Body of pancreas (tissue), 4 donors: ENCODE data around the gene UBE2I.
A peak's percentile ranks its signal among the peaks of the same experiment; 100 is the strongest.

Source experiments
- CTCF ChIP-seq, 7 experiments: fragments of 450-650 bp in 4 of 7; fragments of 200-600 bp in 3 of 7; sonication (generic) in 3 of 7; IDR thresholded peaks; one replicate each; pipeline ENCODE4 v1.5.1; 2016 to 2019; ENCODE audit warnings: antibody characterized with exemption in 7 of 7
- POLR2A ChIP-seq, 3 donors: fragments of 450-650 bp; IDR thresholded peaks; one replicate each; pipeline ENCODE4 v1.6.1; 2016; ENCODE audit warnings: antibody characterized with exemption in 3 of 3, mild to moderate bottlenecking in 2 of 3

- TF ChIP-seq CTCF (IDR thresholded peaks at IDR 0.05) (no peak), POLR2A (IDR thresholded peaks at IDR 0.05) (peak in 1 of 3 donors; percentile 15)
These were observed 12.3 kb upstream of the UBE2I start for GRCh38 chr16:1297018-1297696.
